K562 (cell line): ENCODE data around the gene FMOD. TPM values are rescaled to one million over a fixed set of nuclear protein-coding genes. Genes with fewer than 3 reads are reported as not detected.

ENCODE experiments used
- CBX2 ChIP-seq: fragments of 200-600 bp; sonication (generic); IDR thresholded peaks from one replicate; pipeline ENCODE4 v1.6.1; 2012; ENCODE audit warnings: mild to moderate bottlenecking, low read length, inconsistent platforms; ENCODE audit not compliant: insufficient read depth, poor library complexity, severe bottlenecking
- CEBPG ChIP-seq, 3 experiments: fragments of 200-800 bp in 1 of 3; sonication (Bioruptor generic) in 1 of 3; sonication (generic) in 1 of 3; formaldehyde crosslinking in 1 of 3; IDR thresholded peaks in 2 of 3; conservative IDR thresholded peaks in 1 of 3; 2 replicates each; pipeline versions ENCODE4 v1.6.1 to v1.8.0; 2016 to 2022; ENCODE audit warnings: missing compliant biosample characterization in 2 of 3, missing genetic modification characterization in 2 of 3, mild to moderate bottlenecking in 1 of 3, missing genetic modification reagents in 1 of 3
- CHAMP1 ChIP-seq: fragments of 450-650 bp; IDR thresholded peaks from 2 replicates; pipeline ENCODE4 v1.6.1; 2016; ENCODE audit warnings: mild to moderate bottlenecking
- CHD4 ChIP-seq: fragments of 200-600 bp; sonication (generic); IDR thresholded peaks from 3 replicates; pipeline ENCODE4 v1.6.1; 2012; ENCODE audit warnings: low read depth, mild to moderate bottlenecking, mixed read lengths, low read length, inconsistent platforms; ENCODE audit not compliant: insufficient read depth, insufficient replicate concordance, poor library complexity, severe bottlenecking
- DLX4 ChIP-seq: fragments of 250-450 bp; sonication (Bioruptor Pico); IDR thresholded peaks from 2 replicates; pipeline ENCODE4 v1.6.1; 2021; ENCODE audit warnings: mild to moderate bottlenecking
- EP400 ChIP-seq: fragments of 450-650 bp; IDR thresholded peaks from 2 replicates; pipeline ENCODE4 v1.6.1; 2017; ENCODE audit warnings: antibody characterized with exemption, mild to moderate bottlenecking, moderate library complexity
- ERF ChIP-seq: fragments of 450-650 bp; formaldehyde crosslinking; IDR thresholded peaks from 2 replicates; pipeline ENCODE4 v1.4.0; 2020; ENCODE audit warnings: mild to moderate bottlenecking, mixed read lengths
- FOSL1 ChIP-seq: fragments of 200-800 bp; sonication (Bioruptor generic); conservative IDR thresholded peaks from 2 replicates; pipeline ENCODE4 v1.6.1; 2016; ENCODE audit warnings: missing genetic modification characterization, missing compliant biosample characterization
- FOXJ3 ChIP-seq: sonication (generic); formaldehyde crosslinking; IDR thresholded peaks from 2 replicates; pipeline ENCODE4 v1.4.0; 2020; ENCODE audit warnings: mild to moderate bottlenecking, missing genetic modification reagents
- FOXP1 ChIP-seq: sonication (generic); formaldehyde crosslinking; IDR thresholded peaks from 2 replicates; pipeline ENCODE4 v1.8.0; 2022; ENCODE audit warnings: mild to moderate bottlenecking, missing genetic modification reagents
- KHSRP ChIP-seq: fragments of 450-650 bp; IDR thresholded peaks from 2 replicates; pipeline ENCODE4 v1.6.1; 2017
- MYBL2 ChIP-seq, 2 experiments: fragments of 450-650 bp in 1 of 2; sonication (generic) in 1 of 2; formaldehyde crosslinking in 1 of 2; IDR thresholded peaks; 2 replicates each; pipeline versions ENCODE4 v1.6.1 to v1.8.1; 2017 to 2022; ENCODE audit warnings: borderline replicate concordance in 1 of 2, inconsistent platforms in 1 of 2, low read depth in 1 of 2, mild to moderate bottlenecking in 1 of 2, missing genetic modification reagents in 1 of 2, moderate library complexity in 1 of 2
- NR2C1 ChIP-seq, 2 experiments: fragments of 450-650 bp; IDR thresholded peaks; 2 replicates each; pipeline ENCODE4 v1.6.1; 2017; ENCODE audit warnings: mild to moderate bottlenecking in 2 of 2, antibody characterized with exemption in 1 of 2, inconsistent platforms in 1 of 2, missing compliant biosample characterization in 1 of 2, missing genetic modification characterization in 1 of 2
- PATZ1 ChIP-seq: fragments of 250-450 bp; sonication (Bioruptor Pico); IDR thresholded peaks from 2 replicates; pipeline ENCODE4 v1.5.0; 2020; ENCODE audit warnings: mild to moderate bottlenecking, borderline replicate concordance
- PHB ChIP-seq: fragments of 250-450 bp; sonication (Bioruptor Pico); IDR thresholded peaks from 2 replicates; pipeline ENCODE4 v1.5.0; 2021
- RBM22 ChIP-seq: fragments of 200-400 bp; formaldehyde crosslinking; IDR thresholded peaks from 2 replicates; pipeline ENCODE4 v1.6.1; 2018; ENCODE audit warnings: low read length, low read depth; ENCODE audit not compliant: poor library complexity, severe bottlenecking
- SMARCC2 ChIP-seq: fragments of 450-650 bp; IDR thresholded peaks from 2 replicates; pipeline ENCODE4 v1.6.1; 2017; ENCODE audit warnings: antibody characterized with exemption, moderate library complexity, mild to moderate bottlenecking, low read depth
- SNAPC5 ChIP-seq: fragments of 250-450 bp; sonication (Bioruptor Pico); IDR thresholded peaks from 2 replicates; pipeline ENCODE4 v1.8.0; 2021; ENCODE audit warnings: moderate library complexity, mild to moderate bottlenecking, inconsistent platforms
- YBX1 ChIP-seq: fragments of 450-650 bp; IDR thresholded peaks from 2 replicates; pipeline ENCODE4 v1.7.1; 2016; ENCODE audit warnings: mild to moderate bottlenecking
- ZNF124 ChIP-seq: sonication (generic); formaldehyde crosslinking; IDR thresholded peaks from 2 replicates; pipeline ENCODE4 v1.8.1; 2022; ENCODE audit warnings: missing genetic modification reagents
- ZNF830 ChIP-seq: fragments of 250-450 bp; sonication (Bioruptor Pico); IDR thresholded peaks from 2 replicates; pipeline ENCODE4 v1.5.0; 2021; ENCODE audit warnings: mild to moderate bottlenecking
- polyA plus RNA-seq, 8 experiments: library from polyadenylated mRNA; depleted of rRNA in 4 of 8; stranded (reverse) in 5 of 8; unstranded in 3 of 8; fragments of >200 nt; fragmentation: Nextera tagmentation in 2 of 8; fragmentation: Illumina TruSeq in 1 of 8; extraction: Ambion mirVana in 2 of 8; extraction: Trizol in 1 of 8; gene quantifications; 2 replicates each; pipeline versions ENCODE4 v1.2.1 to v1.2.3, GENCODE V29; 2011 to 2014; ENCODE audit warnings: inconsistent platforms in 1 of 8, missing spikeins in 1 of 8
- total RNA-seq, 7 experiments: library from RNA; depleted of rRNA in 6 of 7; stranded (reverse); fragments of >200 nt in 6 of 7; fragmentation: Illumina TruSeq in 2 of 7; extraction: Trizol in 2 of 7; gene quantifications; 2 replicates each; pipeline versions ENCODE4 v1.2.1 to v1.2.3, GENCODE V29; 2011 to 2021; ENCODE audit warnings: low replicate concordance in 1 of 7

FMOD gene
- total and polyA plus RNA-seq, 9 of the 15 experiments (the other 6 are each of a cell fraction or from before 2014, with no cell fraction given) = 0.03 to 0.13 (median 0.03) TPM; not detected in 6

- 0 out of 2 replicates have a peak, but pooled peaks have one; percentile 8 for TF ChIP-seq NR2C1 (IDR thresholded peaks at IDR 0.05)
- TF ChIP-seq NR2C1 (tag; IDR thresholded peaks at IDR 0.05) = peak; percentile 42
- no peak for TF ChIP-seq ZNF124
- TF ChIP-seq ERF (CRISPR knock-in tag) = no peak
- TF ChIP-seq YBX1 = no peak
- TF ChIP-seq CEBPG (CRISPR knock-in tag; IDR thresholded peaks at IDR 0.05) = no peak
- TF ChIP-seq CEBPG (tag; conservative IDR thresholded peaks at IDR 0.05 in 1 of 2, IDR thresholded peaks at IDR 0.05 in 1 of 2) = no peak
- no peak for TF ChIP-seq ZNF830 (CRISPR knock-in tag)
- TF ChIP-seq PATZ1 (CRISPR knock-in tag) = no peak
- TF ChIP-seq SMARCC2 = peak; percentile 97
- peak; percentile 84; the same call in 1 of the 2 replicates for TF ChIP-seq FOXP1
- TF ChIP-seq KHSRP = peak; percentile 30; the same call in 1 of the 2 replicates
- TF ChIP-seq PHB (CRISPR knock-in tag) = no peak
- TF ChIP-seq MYBL2 (IDR thresholded peaks at IDR 0.05; ENCODE audit: low read depth) = no peak; the same call in 1 of the 2 replicates
- no peak for TF ChIP-seq MYBL2 (CRISPR knock-in tag; IDR thresholded peaks at IDR 0.05; ENCODE audit: borderline replicate concordance)
- TF ChIP-seq DLX4 (CRISPR knock-in tag) = no peak
- TF ChIP-seq CHD4 = no peak
- TF ChIP-seq CBX2 = no peak
- TF ChIP-seq SNAPC5 = no peak
- TF ChIP-seq FOXJ3 = no peak
- no peak for TF ChIP-seq RBM22
- peak; percentile 78 for TF ChIP-seq FOSL1 (tag)
- peak; percentile 88; the same call in 1 of the 2 replicates for TF ChIP-seq CHAMP1
- TF ChIP-seq EP400 = no peak
These were observed 39.3 kb downstream of the FMOD start (continued) for GRCh38 chr1:203311368-203312301.
